Right renal pelvis (tissue), 4 donors: ENCODE data around the gene GNAI2. TPM values are rescaled to one million over a fixed set of nuclear protein-coding genes. Genes with fewer than 3 reads are reported as not detected.

Experiments used
- polyA plus RNA-seq, 4 donors: library from polyadenylated mRNA; unstranded; fragments of 120-200 nt; gene quantifications; one replicate each; pipeline ENCODE4 v1.2.1, GENCODE V29; 2013; ENCODE audit not compliant: insufficient read length in 4 of 4

The GNAI2 gene
- polyA plus RNA-seq, 4 donors = 203 to 219 (median 207) TPM

Other genes with a start within 250 kb of the GNAI2 start
- gene RBM5, start 147.3 kb upstream of the GNAI2 start, polyA plus RNA-seq = 100 to 1,000 TPM; 231 to 273 (median 235) TPM
- gene SEMA3F, start 80.9 kb upstream of the GNAI2 start, polyA plus RNA-seq = 10 to 100 TPM; 75.1 to 81.1 (median 78.5) TPM
- gene GNAT1, start 44.6 kb upstream of the GNAI2 start, polyA plus RNA-seq = under 1 TPM in 2 of 4 donors, not detected in 2; 0.03 to 0.10 TPM
- gene SLC38A3, start 30.9 kb upstream of the GNAI2 start, polyA plus RNA-seq = 1 to 10 TPM; 5.0 to 9.6 (median 6.6) TPM
- 100 to 1,000 TPM in 1 of 4 donors, 10 to 100 TPM in 3; 86.9 to 125 (median 92.2) TPM for gene SEMA3B, start 32.9 kb downstream of the GNAI2 start, polyA plus RNA-seq
- gene LSMEM2, start 42.9 kb downstream of the GNAI2 start, polyA plus RNA-seq = under 1 TPM; 0.51 to 0.75 (median 0.66) TPM
- 10 to 100 TPM; 39.6 to 50.5 (median 45.0) TPM for gene IFRD2, start 56.2 kb downstream of the GNAI2 start, polyA plus RNA-seq
- 1 to 10 TPM; 3.1 to 3.8 (median 3.1) TPM for gene HYAL3, start 63.2 kb downstream of the GNAI2 start, polyA plus RNA-seq
- gene NAA80, start 63.2 kb downstream of the GNAI2 start, polyA plus RNA-seq = 10 to 100 TPM in 1 of 4 donors, 1 to 10 TPM in 3; 8.6 to 10.5 (median 9.9) TPM
- 1 to 10 TPM; 6.2 to 8.0 (median 6.8) TPM for gene HYAL1, start 67.4 kb downstream of the GNAI2 start, polyA plus RNA-seq
- 10 to 100 TPM; 62.8 to 92.9 (median 75.5) TPM for gene HYAL2, start 86.5 kb downstream of the GNAI2 start, polyA plus RNA-seq
- 10 to 100 TPM; 24.6 to 29.7 (median 27.7) TPM for gene TUSC2, start 92.0 kb downstream of the GNAI2 start, polyA plus RNA-seq
- 10 to 100 TPM; 17.5 to 22.8 (median 17.8) TPM for gene RASSF1, start 104.6 kb downstream of the GNAI2 start, polyA plus RNA-seq
- gene ZMYND10, start 109.5 kb downstream of the GNAI2 start, polyA plus RNA-seq = 1 to 10 TPM; 3.6 to 4.7 (median 3.8) TPM
- 10 to 100 TPM; 30.3 to 36.9 (median 32.6) TPM for gene NPRL2, start 114.6 kb downstream of the GNAI2 start, polyA plus RNA-seq
- 10 to 100 TPM; 11.9 to 18.3 (median 15.3) TPM for gene CYB561D2, start 114.7 kb downstream of the GNAI2 start, polyA plus RNA-seq
- gene TMEM115, start 123.3 kb downstream of the GNAI2 start, polyA plus RNA-seq = 10 to 100 TPM; 37.8 to 49.5 (median 38.7) TPM